ENCODE measurements around the gene TCF12.

The TCF12 gene

GRCh38 chr15:57272771-57273357 is 354.4 kb downstream of the TCF12 start:
- H3K27me3 Mint-ChIP-seq (ENCODE audit: low read depth), result no peaks in the 10 kb centered on the region
- no peak for DNase-seq (ENCODE audit: low spot score)
- no peaks in the 10 kb centered on the region for H3K9me3 Mint-ChIP-seq
- no peak overlapping the region for H3K4me3 Mint-ChIP-seq
- H3K36me3 Mint-ChIP-seq (ENCODE audit: low read depth), result peaks cover 16% of the 10 kb centered on the region
- no peaks in the 10 kb centered on the region for H3K4me1 Mint-ChIP-seq (ENCODE audit: low read depth)
- H3K27ac Mint-ChIP-seq, result no peak overlapping the region

- no peaks in the 10 kb centered on the region for H3K9me3 Mint-ChIP-seq
- H3K27ac Mint-ChIP-seq, result no peak overlapping the region
- peaks cover 16% of the 10 kb centered on the region for H3K36me3 Mint-ChIP-seq (ENCODE audit: low read depth)
- no peak overlapping the region for H3K4me3 Mint-ChIP-seq
- no peaks in the 10 kb centered on the region for H3K27me3 Mint-ChIP-seq (ENCODE audit: low read depth)
- DNase-seq (ENCODE audit: low spot score), result no peak
- no peaks in the 10 kb centered on the region for H3K4me1 Mint-ChIP-seq (ENCODE audit: low read depth)
These were observed 355.0 kb downstream of the TCF12 start for GRCh38 chr15:57273402-57273801.

GRCh38 chr15:57278439-57278838 is 360.0 kb downstream of the TCF12 start:
- no peak overlapping the region for H3K4me3 Mint-ChIP-seq
- H3K4me1 Mint-ChIP-seq (ENCODE audit: low read depth), result no peaks in the 10 kb centered on the region
- no peak for DNase-seq (ENCODE audit: low spot score)
- no peaks in the 10 kb centered on the region for H3K9me3 Mint-ChIP-seq
- no peak overlapping the region for H3K27ac Mint-ChIP-seq
- no peaks in the 10 kb centered on the region for H3K27me3 Mint-ChIP-seq (ENCODE audit: low read depth)
- peaks cover 15% of the 10 kb centered on the region for H3K36me3 Mint-ChIP-seq (ENCODE audit: low read depth)

- Mint-ChIP-seq H3K4me3 (no peak overlapping the region), H3K27me3 (ENCODE audit: low read depth) (no peaks in the 10 kb centered on the region), H3K4me1 (ENCODE audit: low read depth) (peaks cover 7% of the 10 kb centered on the region), H3K27ac (no peak overlapping the region), H3K9me3 (no peaks in the 10 kb centered on the region), H3K36me3 (ENCODE audit: low read depth) (peaks cover 13% of the 10 kb centered on the region)
- DNase-seq (ENCODE audit: low spot score), result no peak
These were observed 362.0 kb downstream of the TCF12 start for GRCh38 chr15:57280464-57280863.

- no peak for DNase-seq (ENCODE audit: low spot score)
- Mint-ChIP-seq H3K27ac (no peak overlapping the region), H3K27me3 (ENCODE audit: low read depth) (no peaks in the 10 kb centered on the region), H3K36me3 (ENCODE audit: low read depth) (peaks cover 19% of the 10 kb centered on the region), H3K4me3 (no peak overlapping the region), H3K9me3 (no peaks in the 10 kb centered on the region), H3K4me1 (ENCODE audit: low read depth) (peaks cover 7% of the 10 kb centered on the region)
These were observed 362.9 kb downstream of the TCF12 start for GRCh38 chr15:57281321-57281720.

GRCh38 chr15:57282686-57283085 is 364.2 kb downstream of the TCF12 start:
- Mint-ChIP-seq H3K36me3 (ENCODE audit: low read depth) (peaks cover 22% of the 10 kb centered on the region), H3K27ac (no peak overlapping the region), H3K9me3 (no peaks in the 10 kb centered on the region), H3K4me3 (no peak overlapping the region), H3K27me3 (ENCODE audit: low read depth) (no peaks in the 10 kb centered on the region), H3K4me1 (ENCODE audit: low read depth) (peaks cover 7% of the 10 kb centered on the region)
- DNase-seq (ENCODE audit: low spot score), result no peak

GRCh38 chr15:57283774-57284503 is 365.5 kb downstream of the TCF12 start:
- Mint-ChIP-seq H3K4me3 (no peak overlapping the region), H3K27ac (no peak overlapping the region), H3K27me3 (ENCODE audit: low read depth) (no peaks in the 10 kb centered on the region), H3K36me3 (ENCODE audit: low read depth) (peaks cover 24% of the 10 kb centered on the region), H3K9me3 (no peaks in the 10 kb centered on the region), H3K4me1 (ENCODE audit: low read depth) (peaks cover 7% of the 10 kb centered on the region)
- no peak for DNase-seq (ENCODE audit: low spot score)

GRCh38 chr15:57284535-57284934 is 366.1 kb downstream of the TCF12 start:
- Mint-ChIP-seq H3K36me3 (ENCODE audit: low read depth) (peaks cover 28% of the 10 kb centered on the region), H3K27me3 (ENCODE audit: low read depth) (no peaks in the 10 kb centered on the region), H3K9me3 (no peaks in the 10 kb centered on the region), H3K4me3 (no peak overlapping the region), H3K4me1 (ENCODE audit: low read depth) (peaks cover 7% of the 10 kb centered on the region), H3K27ac (peak overlapping the region; percentile 32)
- DNase-seq (ENCODE audit: low spot score), result no peak

- H3K27me3 Mint-ChIP-seq (ENCODE audit: low read depth), result no peaks in the 10 kb centered on the region
- H3K4me1 Mint-ChIP-seq (ENCODE audit: low read depth), result peaks cover 7% of the 10 kb centered on the region
- no peak overlapping the region for H3K4me3 Mint-ChIP-seq
- no peak for DNase-seq (ENCODE audit: low spot score)
- no peaks in the 10 kb centered on the region for H3K9me3 Mint-ChIP-seq
- peaks cover 31% of the 10 kb centered on the region for H3K36me3 Mint-ChIP-seq (ENCODE audit: low read depth)
- H3K27ac Mint-ChIP-seq, result no peak overlapping the region
These were observed 366.9 kb downstream of the TCF12 start for GRCh38 chr15:57285386-57285785.

- H3K27ac Mint-ChIP-seq, result no peak overlapping the region
- H3K36me3 Mint-ChIP-seq (ENCODE audit: low read depth), result peaks cover 36% of the 10 kb centered on the region
- no peaks in the 10 kb centered on the region for H3K27me3 Mint-ChIP-seq (ENCODE audit: low read depth)
- H3K4me1 Mint-ChIP-seq (ENCODE audit: low read depth), result peaks cover 7% of the 10 kb centered on the region
- H3K4me3 Mint-ChIP-seq, result no peak overlapping the region
- DNase-seq (ENCODE audit: low spot score), result no peak
- no peaks in the 10 kb centered on the region for H3K9me3 Mint-ChIP-seq
These were observed 368.1 kb downstream of the TCF12 start for GRCh38 chr15:57286446-57287122.

- H3K36me3 Mint-ChIP-seq (ENCODE audit: low read depth), result peaks cover 36% of the 10 kb centered on the region
- no peaks in the 10 kb centered on the region for H3K27me3 Mint-ChIP-seq (ENCODE audit: low read depth)
- DNase-seq (ENCODE audit: low spot score), result no peak
- H3K9me3 Mint-ChIP-seq, result no peaks in the 10 kb centered on the region
- H3K4me3 Mint-ChIP-seq, result no peak overlapping the region
- no peak overlapping the region for H3K27ac Mint-ChIP-seq
- H3K4me1 Mint-ChIP-seq (ENCODE audit: low read depth), result peaks cover 7% of the 10 kb centered on the region
These were observed 368.7 kb downstream of the TCF12 start for GRCh38 chr15:57287123-57287521.

- Mint-ChIP-seq H3K27ac (no peak overlapping the region), H3K27me3 (ENCODE audit: low read depth) (no peaks in the 10 kb centered on the region), H3K4me3 (no peak overlapping the region), H3K9me3 (no peaks in the 10 kb centered on the region), H3K4me1 (ENCODE audit: low read depth) (peaks cover 7% of the 10 kb centered on the region), H3K36me3 (ENCODE audit: low read depth) (peaks cover 32% of the 10 kb centered on the region)
- DNase-seq (ENCODE audit: low spot score), result no peak
These were observed 370.6 kb downstream of the TCF12 start for GRCh38 chr15:57288926-57289580.

- Mint-ChIP-seq H3K27me3 (ENCODE audit: low read depth) (no peaks in the 10 kb centered on the region), H3K27ac (no peak overlapping the region), H3K4me3 (no peak overlapping the region), H3K9me3 (no peaks in the 10 kb centered on the region), H3K36me3 (ENCODE audit: low read depth) (peaks cover 26% of the 10 kb centered on the region), H3K4me1 (ENCODE audit: low read depth) (no peaks in the 10 kb centered on the region)
- DNase-seq (ENCODE audit: low spot score), result no peak
These were observed 371.7 kb downstream of the TCF12 start for GRCh38 chr15:57290187-57290586.

GRCh38 chr15:57290826-57291225 is 372.4 kb downstream of the TCF12 start:
- no peak for DNase-seq (ENCODE audit: low spot score)
- Mint-ChIP-seq H3K4me1 (ENCODE audit: low read depth) (no peaks in the 10 kb centered on the region), H3K4me3 (no peak overlapping the region), H3K27me3 (ENCODE audit: low read depth) (no peaks in the 10 kb centered on the region), H3K9me3 (no peaks in the 10 kb centered on the region), H3K36me3 (ENCODE audit: low read depth) (peaks cover 24% of the 10 kb centered on the region), H3K27ac (no peak overlapping the region)

Measured in T-helper 2 cell treated with Interferon-gamma antibody and Interleukin-4, amounts not matched to agents 5 μg/mL and 100 μg/mL, for 36 hours (primary cell).